GM12865 (cell line): ENCODE measurements around the gene NUP62.

Source experiments
- DNase-seq: peaks from one replicate; pipeline ENCODE4 v3.0.0; 2010; ENCODE audit warnings: low read depth
- H3K4me3 ChIP-seq: 2 replicates; pipeline ENCODE4 v1.5.1; 2011; ENCODE audit warnings: mild to moderate bottlenecking, low read depth, low read length, control low read depth
- TF ChIP-seq, protein P1 (sequence below): IDR thresholded peaks from 2 replicates; pipeline ENCODE4 v1.5.1; 2011; ENCODE audit warnings: low read length, control low read depth, low read depth, inconsistent platforms; ENCODE audit not compliant: insufficient read depth; ENCODE audit errors: missing control alignments

The NUP62 gene

DNA sequence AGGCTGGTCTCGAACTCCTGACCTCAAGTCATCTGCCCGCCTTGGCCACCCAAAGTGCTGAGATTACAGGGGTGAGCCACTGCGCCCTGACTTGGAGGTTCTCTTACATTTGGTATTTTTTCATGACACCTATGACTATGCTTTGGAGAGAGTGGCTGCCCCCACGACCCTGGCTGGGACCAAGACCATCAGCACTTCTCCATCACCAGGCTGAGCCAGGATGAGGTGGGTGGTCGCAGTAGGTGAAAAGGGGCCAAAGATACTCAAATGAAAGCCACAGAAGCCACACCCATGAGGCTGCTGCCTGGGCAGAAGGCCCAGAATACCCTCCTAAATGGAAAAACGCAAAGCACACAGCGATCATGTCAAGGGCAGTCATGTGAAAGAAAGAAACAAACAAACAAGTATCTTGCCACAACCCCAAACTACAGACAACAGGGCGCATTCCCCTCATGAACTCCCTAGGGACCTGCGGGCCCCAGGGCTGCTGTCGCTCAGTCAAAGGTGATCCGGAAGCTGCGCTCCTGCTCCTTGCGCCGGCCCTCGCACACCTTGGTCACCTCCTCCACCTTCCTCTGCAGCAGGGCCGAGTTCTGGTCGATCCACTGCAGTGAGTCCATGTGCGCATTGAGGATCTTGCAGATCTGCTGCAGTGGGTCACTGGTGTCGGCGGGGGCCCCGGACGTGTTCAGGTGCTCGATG, 21.4 kb downstream of the NUP62 start:
- H3K4me3 ChIP-seq: no peak overlapping the region
- DNase-seq: peak; percentile 85
- TF ChIP-seq, protein P1, sequence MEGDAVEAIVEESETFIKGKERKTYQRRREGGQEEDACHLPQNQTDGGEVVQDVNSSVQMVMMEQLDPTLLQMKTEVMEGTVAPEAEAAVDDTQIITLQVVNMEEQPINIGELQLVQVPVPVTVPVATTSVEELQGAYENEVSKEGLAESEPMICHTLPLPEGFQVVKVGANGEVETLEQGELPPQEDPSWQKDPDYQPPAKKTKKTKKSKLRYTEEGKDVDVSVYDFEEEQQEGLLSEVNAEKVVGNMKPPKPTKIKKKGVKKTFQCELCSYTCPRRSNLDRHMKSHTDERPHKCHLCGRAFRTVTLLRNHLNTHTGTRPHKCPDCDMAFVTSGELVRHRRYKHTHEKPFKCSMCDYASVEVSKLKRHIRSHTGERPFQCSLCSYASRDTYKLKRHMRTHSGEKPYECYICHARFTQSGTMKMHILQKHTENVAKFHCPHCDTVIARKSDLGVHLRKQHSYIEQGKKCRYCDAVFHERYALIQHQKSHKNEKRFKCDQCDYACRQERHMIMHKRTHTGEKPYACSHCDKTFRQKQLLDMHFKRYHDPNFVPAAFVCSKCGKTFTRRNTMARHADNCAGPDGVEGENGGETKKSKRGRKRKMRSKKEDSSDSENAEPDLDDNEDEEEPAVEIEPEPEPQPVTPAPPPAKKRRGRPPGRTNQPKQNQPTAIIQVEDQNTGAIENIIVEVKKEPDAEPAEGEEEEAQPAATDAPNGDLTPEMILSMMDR: no peak

DNA sequence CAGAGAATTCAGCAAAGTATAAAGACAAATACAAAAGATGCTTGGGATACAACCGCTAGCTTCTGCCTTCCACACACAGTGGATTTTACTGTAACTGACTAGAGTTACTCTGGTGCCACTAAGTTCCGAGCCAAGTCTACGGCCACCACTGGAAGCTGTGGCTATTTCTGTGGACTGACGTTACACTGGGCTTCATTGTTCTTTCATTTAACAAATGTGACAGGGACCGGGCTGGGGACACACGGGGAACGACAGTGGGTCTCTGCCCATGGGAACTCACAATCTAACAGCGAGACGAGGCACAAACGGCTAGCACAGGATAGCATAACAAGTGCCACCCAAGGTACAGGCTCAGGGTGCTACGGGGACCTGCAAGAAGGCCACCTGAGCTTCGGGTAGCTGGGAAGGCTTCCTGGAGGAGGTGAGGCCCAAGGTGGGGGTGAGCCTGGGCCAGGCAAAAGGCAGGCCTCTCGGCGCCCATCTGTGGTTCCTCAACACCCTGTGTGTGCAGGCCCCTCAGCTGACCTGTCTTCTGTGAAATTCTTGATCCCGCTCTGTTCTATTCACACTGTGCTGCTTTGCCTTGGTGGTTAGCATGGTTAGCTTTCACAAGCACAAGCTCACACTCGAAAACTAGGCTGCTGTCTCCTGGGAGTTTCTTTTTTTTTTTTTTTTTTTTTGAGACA, 22.3 kb downstream of the NUP62 start:
- peak; percentile 81 for DNase-seq
- peak overlapping the region; percentile 20; the same call in 1 of the 2 replicates for H3K4me3 ChIP-seq
- TF ChIP-seq, protein P1: no peak

DNA sequence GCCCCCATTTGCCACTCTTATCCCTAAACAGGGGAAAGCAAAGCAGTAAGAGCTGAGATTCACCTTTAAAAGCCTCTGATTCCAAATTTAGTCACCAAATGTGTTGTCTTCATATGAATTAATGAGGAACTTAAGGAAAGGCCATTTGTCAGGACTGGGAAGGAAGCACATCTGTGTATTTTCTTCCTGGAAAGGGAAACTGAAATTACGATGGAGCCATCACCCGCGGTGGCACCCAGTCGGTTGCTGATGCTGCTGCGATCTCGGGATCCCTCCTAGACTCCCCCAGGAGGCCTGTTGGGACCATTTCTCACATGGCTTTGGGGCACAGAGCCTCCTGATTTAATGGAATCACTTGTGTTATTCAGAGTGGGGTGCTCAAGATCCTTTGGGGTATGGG, 25.2 kb downstream of the NUP62 start:
- TF ChIP-seq, protein P1: no peak
- no peak for DNase-seq
- no peak overlapping the region; the same call in 1 of the 2 replicates for H3K4me3 ChIP-seq

DNA sequence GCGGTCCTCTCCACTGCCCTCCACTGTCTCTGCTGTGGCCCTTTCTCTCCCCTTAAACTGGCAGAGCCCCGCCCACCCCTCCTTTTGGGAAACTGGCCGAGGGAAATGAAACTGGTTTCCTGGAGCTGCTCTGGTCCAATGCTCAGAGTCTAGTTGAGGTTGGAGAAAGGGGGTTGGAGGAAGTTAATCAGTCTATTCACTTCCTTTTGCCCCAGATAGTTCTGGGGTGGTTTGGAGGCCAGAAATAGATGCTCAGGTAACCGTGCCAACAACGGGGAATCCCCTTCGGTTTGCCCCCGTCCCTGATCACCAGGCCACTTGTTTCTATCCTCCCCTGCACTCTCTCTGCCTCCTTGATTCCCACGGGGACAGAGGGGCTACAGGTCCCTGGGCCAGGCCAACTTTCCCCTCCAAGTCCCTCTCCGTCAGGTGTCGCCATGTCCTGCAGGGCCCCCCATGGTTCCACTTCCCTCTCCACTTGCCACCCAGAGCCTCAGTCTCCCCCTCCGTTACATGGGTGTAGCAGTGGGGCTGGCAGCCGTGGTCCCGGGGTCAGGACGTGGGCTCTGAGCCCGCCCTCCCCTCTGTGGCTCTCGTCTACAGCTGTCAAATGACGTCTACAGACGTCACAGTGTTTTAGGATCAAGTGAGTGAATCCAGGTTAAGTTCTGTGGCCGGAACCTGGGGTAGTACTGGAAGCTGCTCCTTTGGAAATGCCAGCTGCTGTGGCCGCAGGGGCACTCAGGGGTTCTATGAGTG, 32.3 kb downstream of the NUP62 start, which contains the start of gene IL4I1:
TSS of gene IL4I1 (minus strand) at position 25 of the 759 bp plus-strand sequence. CDS start 727 bp downstream, outside the sequence.
- peak within 1 kb of the TSS; percentile 83 for H3K4me3 ChIP-seq
- TF ChIP-seq, protein P1: no peak
- peak; percentile 94 for DNase-seq

DNA sequence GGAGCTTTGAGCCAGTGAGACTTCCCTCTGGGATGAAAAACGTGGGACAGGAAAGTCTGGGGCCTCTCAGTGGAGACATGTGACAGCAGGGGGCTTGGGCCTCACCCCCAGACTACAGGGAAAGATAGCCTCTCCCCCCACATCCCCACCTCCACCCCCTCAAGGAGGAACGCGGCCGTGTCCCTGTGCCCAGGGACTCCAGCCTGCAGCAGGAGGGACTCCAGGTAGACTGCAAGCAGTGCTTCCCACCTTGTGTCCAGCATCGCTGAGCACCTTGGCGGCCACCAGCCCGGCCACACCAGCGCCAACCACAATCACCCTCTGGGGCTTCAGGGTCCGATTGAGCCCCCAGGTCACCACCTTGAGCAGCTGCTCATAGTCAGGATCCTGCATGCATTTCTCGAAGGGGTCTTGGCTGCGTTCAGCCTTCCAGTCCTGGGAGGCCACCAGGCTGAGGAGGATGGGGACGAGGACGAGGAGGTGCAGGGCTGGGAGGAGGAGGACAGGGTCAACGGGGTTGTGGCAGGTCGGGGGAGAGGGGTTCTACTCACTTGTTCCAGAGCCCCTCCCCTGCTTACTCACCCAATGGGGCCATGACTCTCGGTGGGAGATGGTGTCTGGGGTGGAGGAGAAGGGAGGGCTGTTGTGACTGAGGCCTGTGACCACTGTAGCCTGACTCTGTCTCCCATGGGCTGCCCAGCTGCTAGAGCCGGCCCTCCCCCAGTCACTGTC, 33.6 kb downstream of the NUP62 start:
- TF ChIP-seq, protein P1: no peak
- peak; percentile 66 for DNase-seq

DNA sequence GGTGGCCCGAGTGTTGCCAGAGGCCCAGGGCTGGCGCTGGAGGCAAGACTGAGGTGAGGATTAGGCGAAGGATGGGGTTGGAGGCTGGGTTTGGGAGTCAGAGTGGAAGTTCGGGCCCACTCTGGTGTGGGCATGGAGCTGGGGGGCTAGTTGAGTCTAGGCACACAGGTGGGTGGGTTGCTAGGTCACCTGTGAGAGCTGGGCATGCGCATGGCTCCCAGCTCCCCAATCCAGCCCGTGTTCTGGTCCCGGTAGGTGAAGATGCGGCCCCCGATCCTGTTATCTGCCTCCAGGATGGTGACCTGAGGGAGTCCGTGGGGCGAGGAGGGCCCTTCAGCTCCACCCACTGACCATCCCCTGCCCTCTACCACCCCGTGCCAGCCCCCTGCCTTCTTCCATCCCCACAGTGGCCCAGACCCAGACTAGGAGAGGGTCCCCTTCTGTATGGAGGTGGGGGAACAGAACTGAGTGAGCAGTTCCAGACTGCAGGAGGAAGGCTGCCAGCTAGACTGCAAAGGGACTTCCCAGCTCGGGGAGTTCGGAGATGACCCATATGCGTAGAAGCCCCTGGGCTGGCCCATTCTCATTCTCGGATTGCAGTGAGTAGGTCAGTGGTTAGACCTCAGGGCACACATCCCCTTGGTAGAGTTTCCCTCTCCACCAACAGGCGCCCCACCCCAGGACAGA, 34.3 kb downstream of the NUP62 start:
- peak; percentile 92 for DNase-seq
- peak overlapping the region; percentile 83 for H3K4me3 ChIP-seq
- TF ChIP-seq, protein P1: no peak

More for the DNA sequence above, 33.6 kb downstream of the NUP62 start:
- H3K4me3 ChIP-seq: peak overlapping the region; percentile 83
